ENCODE measurements around the gene SLC27A2.

DNA sequence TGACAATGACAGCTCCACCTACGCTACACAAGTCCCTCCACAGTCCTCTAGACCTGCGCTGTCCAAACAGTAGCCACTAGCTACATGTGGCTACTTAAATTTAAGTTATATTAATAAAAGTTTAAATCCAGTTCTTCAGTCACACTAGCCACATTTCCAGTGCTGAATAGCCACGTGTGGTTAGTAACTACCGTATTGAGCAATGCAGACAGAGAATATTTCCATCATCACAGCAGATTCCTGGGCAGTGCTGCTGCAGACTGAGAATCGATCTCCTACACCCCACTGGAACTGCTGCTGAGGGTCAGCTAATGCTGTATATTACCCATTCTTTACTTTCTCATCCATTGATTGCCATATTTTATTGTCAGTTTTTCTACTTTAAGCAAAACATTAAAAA is 42.6 kb downstream of the SLC27A2 start:
- TF ChIP-seq, protein P1, sequence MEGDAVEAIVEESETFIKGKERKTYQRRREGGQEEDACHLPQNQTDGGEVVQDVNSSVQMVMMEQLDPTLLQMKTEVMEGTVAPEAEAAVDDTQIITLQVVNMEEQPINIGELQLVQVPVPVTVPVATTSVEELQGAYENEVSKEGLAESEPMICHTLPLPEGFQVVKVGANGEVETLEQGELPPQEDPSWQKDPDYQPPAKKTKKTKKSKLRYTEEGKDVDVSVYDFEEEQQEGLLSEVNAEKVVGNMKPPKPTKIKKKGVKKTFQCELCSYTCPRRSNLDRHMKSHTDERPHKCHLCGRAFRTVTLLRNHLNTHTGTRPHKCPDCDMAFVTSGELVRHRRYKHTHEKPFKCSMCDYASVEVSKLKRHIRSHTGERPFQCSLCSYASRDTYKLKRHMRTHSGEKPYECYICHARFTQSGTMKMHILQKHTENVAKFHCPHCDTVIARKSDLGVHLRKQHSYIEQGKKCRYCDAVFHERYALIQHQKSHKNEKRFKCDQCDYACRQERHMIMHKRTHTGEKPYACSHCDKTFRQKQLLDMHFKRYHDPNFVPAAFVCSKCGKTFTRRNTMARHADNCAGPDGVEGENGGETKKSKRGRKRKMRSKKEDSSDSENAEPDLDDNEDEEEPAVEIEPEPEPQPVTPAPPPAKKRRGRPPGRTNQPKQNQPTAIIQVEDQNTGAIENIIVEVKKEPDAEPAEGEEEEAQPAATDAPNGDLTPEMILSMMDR (IDR thresholded peaks at IDR 0.05) = no peak
- no peak for TF ChIP-seq POLR2A (IDR thresholded peaks at IDR 0.05)
